ENCODE results near the gene EIF4H.

DNA sequence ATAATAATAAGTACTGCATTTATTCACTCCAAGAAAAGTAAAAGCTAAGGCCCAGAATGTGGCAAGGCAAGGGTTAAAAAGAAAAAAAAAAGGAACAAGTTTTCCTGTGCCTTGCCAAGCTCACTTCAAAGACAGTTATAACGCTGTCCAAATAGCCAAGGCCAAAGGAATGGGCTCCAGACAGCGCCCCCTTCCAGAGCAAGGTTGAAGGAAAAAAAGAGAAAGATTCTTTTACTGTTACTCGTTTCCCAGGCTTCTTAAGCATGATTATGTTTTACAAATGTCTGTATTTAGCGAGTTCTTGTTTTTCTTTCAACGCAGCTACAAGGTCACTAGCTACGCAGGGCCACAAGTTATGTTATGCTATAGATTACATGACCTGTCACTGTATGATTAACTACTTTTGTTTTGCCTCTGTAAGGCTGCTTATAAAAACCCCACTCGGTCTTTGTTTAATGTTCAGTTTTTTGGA, 9.1 kb upstream of the EIF4H start:
- no peak for TF ChIP-seq POLR2A (IDR thresholded peaks at IDR 0.05; ENCODE audit: low read depth, low read length)
- TF ChIP-seq EZH2 (IDR thresholded peaks at IDR 0.05; ENCODE audit: borderline replicate concordance, low read depth, low read length, severe bottlenecking) = no peak
